ENCODE measurements around the gene SLC7A4. TPM values are rescaled to one million over a fixed set of nuclear protein-coding genes. Genes with fewer than 3 reads are reported as not detected.

SLC7A4 gene
- total RNA-seq, 1 donor from 2014 or later: 0.93 TPM

DNA sequence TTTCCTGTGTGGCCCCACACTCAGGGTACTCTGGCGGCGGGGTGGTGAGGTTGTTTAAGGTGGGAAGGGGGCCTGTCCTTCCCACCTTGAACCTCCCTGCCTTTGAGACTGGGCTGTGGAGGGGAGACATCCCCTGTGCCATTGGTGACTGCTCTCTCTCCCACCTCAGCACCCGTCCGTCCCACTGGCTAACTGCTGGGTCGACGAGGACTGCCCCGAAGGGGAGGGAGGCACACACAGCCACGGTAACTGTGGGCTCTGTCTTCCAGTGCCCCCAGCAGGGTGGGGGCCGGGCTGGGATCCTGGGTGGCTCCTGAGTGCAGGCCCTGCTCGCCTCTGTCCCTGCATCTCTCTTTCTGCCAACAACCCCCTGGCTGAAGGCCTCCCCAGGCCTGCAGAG is 9.9 kb downstream of the SLC7A4 start:
- Mint-ChIP-seq H3K4me3 (ENCODE audit: unreplicated experiment) (no peak overlapping the region), H3K9me3 (ENCODE audit: unreplicated experiment) (peaks cover 8% of the 10 kb centered on the region), H3K27ac (ENCODE audit: unreplicated experiment) (no peak overlapping the region), H3K36me3 (ENCODE audit: low read depth, unreplicated experiment) (no peaks in the 10 kb centered on the region), H3K27me3 (ENCODE audit: low read depth, unreplicated experiment) (peaks cover 32% of the 10 kb centered on the region), H3K4me1 (ENCODE audit: low read depth, unreplicated experiment) (peaks cover 6% of the 10 kb centered on the region)
- H3K27ac ChIP-seq (ENCODE audit: low read depth, low read length): no peak overlapping the region
- no peaks in the 10 kb centered on the region for H3K27me3 ChIP-seq (ENCODE audit: insufficient read depth, low read length)
- no peak overlapping the region for H3K4me2 ChIP-seq (ENCODE audit: low read length)
- TF ChIP-seq, protein P1, sequence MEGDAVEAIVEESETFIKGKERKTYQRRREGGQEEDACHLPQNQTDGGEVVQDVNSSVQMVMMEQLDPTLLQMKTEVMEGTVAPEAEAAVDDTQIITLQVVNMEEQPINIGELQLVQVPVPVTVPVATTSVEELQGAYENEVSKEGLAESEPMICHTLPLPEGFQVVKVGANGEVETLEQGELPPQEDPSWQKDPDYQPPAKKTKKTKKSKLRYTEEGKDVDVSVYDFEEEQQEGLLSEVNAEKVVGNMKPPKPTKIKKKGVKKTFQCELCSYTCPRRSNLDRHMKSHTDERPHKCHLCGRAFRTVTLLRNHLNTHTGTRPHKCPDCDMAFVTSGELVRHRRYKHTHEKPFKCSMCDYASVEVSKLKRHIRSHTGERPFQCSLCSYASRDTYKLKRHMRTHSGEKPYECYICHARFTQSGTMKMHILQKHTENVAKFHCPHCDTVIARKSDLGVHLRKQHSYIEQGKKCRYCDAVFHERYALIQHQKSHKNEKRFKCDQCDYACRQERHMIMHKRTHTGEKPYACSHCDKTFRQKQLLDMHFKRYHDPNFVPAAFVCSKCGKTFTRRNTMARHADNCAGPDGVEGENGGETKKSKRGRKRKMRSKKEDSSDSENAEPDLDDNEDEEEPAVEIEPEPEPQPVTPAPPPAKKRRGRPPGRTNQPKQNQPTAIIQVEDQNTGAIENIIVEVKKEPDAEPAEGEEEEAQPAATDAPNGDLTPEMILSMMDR (IDR thresholded peaks at IDR 0.05; ENCODE audit: insufficient read depth, low read depth, low read length): no peak
- TF ChIP-seq EZH2 (IDR thresholded peaks at IDR 0.05; ENCODE audit: insufficient read depth, low read length): no peak
- H2AFZ ChIP-seq (ENCODE audit: low read depth, low read length): no peak overlapping the region
- no peaks in the 10 kb centered on the region for H4K20me1 ChIP-seq (ENCODE audit: insufficient read depth, low read length)
- H3K36me3 ChIP-seq (ENCODE audit: insufficient read depth, low read length): no peaks in the 10 kb centered on the region
- FAIRE-seq (no peak), DNase-seq (ENCODE audit: low read depth) (no peak)
- no peaks in the 10 kb centered on the region for H3K79me2 ChIP-seq (ENCODE audit: insufficient read depth, low read length)
- no peak overlapping the region for H3K4me3 ChIP-seq (ENCODE audit: insufficient read depth, low read depth, low read length)
- H3K9me3 ChIP-seq (ENCODE audit: insufficient read depth, low read depth, low read length): no peaks in the 10 kb centered on the region
- no peak overlapping the region for H3K9ac ChIP-seq (ENCODE audit: low read length)
- H3K4me1 ChIP-seq (ENCODE audit: insufficient read depth, low read length): peaks cover 4% of the 10 kb centered on the region

DNA sequence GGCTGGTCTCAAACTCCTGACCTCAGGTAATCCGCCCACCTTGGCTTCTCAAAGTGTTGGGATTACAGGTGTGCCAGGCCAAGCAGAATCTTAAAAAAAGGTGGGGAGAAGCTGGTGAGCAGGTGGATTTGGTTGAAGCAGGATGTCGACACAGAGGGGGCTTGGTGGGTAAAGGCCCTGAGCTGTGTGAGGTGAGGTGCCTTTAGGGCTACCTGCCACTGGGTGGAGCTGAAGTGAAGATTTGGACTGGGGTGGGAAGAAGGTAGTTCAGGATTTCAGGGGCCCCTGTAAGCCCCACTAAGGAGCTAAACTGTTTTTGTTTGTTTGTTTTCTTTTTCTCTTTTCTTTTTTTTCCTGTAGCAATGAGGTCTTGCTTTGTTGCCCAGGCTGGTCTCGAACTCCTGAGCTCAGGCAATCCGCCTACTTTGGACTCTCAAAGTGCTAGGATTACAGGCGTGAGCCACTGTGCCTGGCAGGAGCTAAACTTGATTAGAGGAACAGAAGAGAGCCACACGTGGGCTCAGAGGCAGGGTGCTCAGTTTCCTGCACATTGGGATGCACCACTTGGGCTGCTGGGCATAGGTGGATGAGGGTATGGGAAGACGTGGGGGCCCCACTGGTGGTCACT is 11.4 kb downstream of the SLC7A4 start:
- H3K27me3 Mint-ChIP-seq (ENCODE audit: low read depth, unreplicated experiment): peaks cover 37% of the 10 kb centered on the region

DNA sequence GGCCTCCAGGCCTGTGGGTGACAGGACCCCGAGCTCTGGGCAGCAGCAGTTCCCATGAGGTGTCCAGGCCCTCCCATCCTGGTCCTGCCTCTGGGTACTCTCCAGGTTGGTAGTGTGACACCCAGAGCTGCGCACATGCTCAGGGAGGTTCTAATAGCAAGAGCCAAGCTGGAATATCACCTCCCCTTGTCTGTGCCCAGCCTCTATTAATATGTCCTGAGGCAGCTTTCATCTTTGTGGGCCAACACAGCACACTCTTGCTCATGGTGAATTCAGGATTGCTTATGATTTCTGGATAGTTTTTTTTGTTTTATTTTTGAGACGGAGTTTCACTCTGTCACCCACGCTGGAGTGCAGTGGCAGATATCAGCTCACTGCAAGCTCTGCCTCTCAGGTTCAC is 14.0 kb downstream of the SLC7A4 start:
- Histone ChIP-seq H3K4me3 (ENCODE audit: insufficient read depth, low read depth, low read length) (no peak overlapping the region), H3K9me3 (ENCODE audit: insufficient read depth, low read depth, low read length) (no peaks in the 10 kb centered on the region), H3K4me2 (ENCODE audit: low read length) (no peak overlapping the region), H3K27ac (ENCODE audit: low read depth, low read length) (no peak overlapping the region), H3K27me3 (ENCODE audit: insufficient read depth, low read length) (no peaks in the 10 kb centered on the region), H3K9ac (ENCODE audit: low read length) (no peak overlapping the region), H4K20me1 (ENCODE audit: insufficient read depth, low read length) (no peaks in the 10 kb centered on the region), H3K4me1 (ENCODE audit: insufficient read depth, low read length) (peaks cover 21% of the 10 kb centered on the region), H2AFZ (ENCODE audit: low read depth, low read length) (no peak overlapping the region), H3K79me2 (ENCODE audit: insufficient read depth, low read length) (no peaks in the 10 kb centered on the region), H3K36me3 (ENCODE audit: insufficient read depth, low read length) (no peaks in the 10 kb centered on the region)
- DNase-seq (ENCODE audit: low read depth) (no peak), FAIRE-seq (no peak)
- H3K4me3 Mint-ChIP-seq (ENCODE audit: unreplicated experiment): no peak overlapping the region
- H3K27ac Mint-ChIP-seq (ENCODE audit: unreplicated experiment): no peak overlapping the region
- H3K4me1 Mint-ChIP-seq (ENCODE audit: low read depth, unreplicated experiment): peaks cover 8% of the 10 kb centered on the region
- peaks cover 29% of the 10 kb centered on the region for H3K27me3 Mint-ChIP-seq (ENCODE audit: low read depth, unreplicated experiment)
- H3K9me3 Mint-ChIP-seq (ENCODE audit: unreplicated experiment): peaks cover 8% of the 10 kb centered on the region
- H3K36me3 Mint-ChIP-seq (ENCODE audit: low read depth, unreplicated experiment): peaks cover 3% of the 10 kb centered on the region
- TF ChIP-seq, protein P1 (IDR thresholded peaks at IDR 0.05; ENCODE audit: insufficient read depth, low read depth, low read length): no peak
- no peak for TF ChIP-seq EZH2 (IDR thresholded peaks at IDR 0.05; ENCODE audit: insufficient read depth, low read length)

More for the DNA sequence above, 11.4 kb downstream of the SLC7A4 start:
- Histone ChIP-seq H3K4me1 (ENCODE audit: insufficient read depth, low read length) (no peaks in the 10 kb centered on the region), H2AFZ (ENCODE audit: low read depth, low read length) (no peak overlapping the region), H3K27ac (ENCODE audit: low read depth, low read length) (no peak overlapping the region), H3K4me3 (ENCODE audit: insufficient read depth, low read depth, low read length) (no peak overlapping the region), H3K9ac (ENCODE audit: low read length) (no peak overlapping the region), H3K27me3 (ENCODE audit: insufficient read depth, low read length) (no peaks in the 10 kb centered on the region), H3K4me2 (ENCODE audit: low read length) (no peak overlapping the region), H4K20me1 (ENCODE audit: insufficient read depth, low read length) (no peaks in the 10 kb centered on the region), H3K79me2 (ENCODE audit: insufficient read depth, low read length) (no peaks in the 10 kb centered on the region), H3K36me3 (ENCODE audit: insufficient read depth, low read length) (no peaks in the 10 kb centered on the region), H3K9me3 (ENCODE audit: insufficient read depth, low read depth, low read length) (no peaks in the 10 kb centered on the region)
- peaks cover 8% of the 10 kb centered on the region for H3K9me3 Mint-ChIP-seq (ENCODE audit: unreplicated experiment)
- no peak for TF ChIP-seq EZH2 (IDR thresholded peaks at IDR 0.05; ENCODE audit: insufficient read depth, low read length)
- TF ChIP-seq, protein P1 (IDR thresholded peaks at IDR 0.05; ENCODE audit: insufficient read depth, low read depth, low read length): peak; percentile 29
- DNase-seq (ENCODE audit: low read depth) (no peak), FAIRE-seq (no peak)
- H3K4me1 Mint-ChIP-seq (ENCODE audit: low read depth, unreplicated experiment): peaks cover 3% of the 10 kb centered on the region
- H3K36me3 Mint-ChIP-seq (ENCODE audit: low read depth, unreplicated experiment): peaks cover 3% of the 10 kb centered on the region
- no peak overlapping the region for H3K4me3 Mint-ChIP-seq (ENCODE audit: unreplicated experiment)
- peak overlapping the region; percentile 9 for H3K27ac Mint-ChIP-seq (ENCODE audit: unreplicated experiment)

Measured in astrocyte (in vitro differentiated cells and primary cell).